Measurements from ENCODE around the gene ADIPOR2.

Gene ADIPOR2

GRCh38 chr12:1737652-1738286 lies 46.9 kb downstream of the ADIPOR2 start:
- no peak for DNase-seq

GRCh38 chr12:1738446-1738845 lies 47.6 kb downstream of the ADIPOR2 start:
- peak; percentile 26 for DNase-seq

GRCh38 chr12:1739368-1739767 lies 48.5 kb downstream of the ADIPOR2 start:
- DNase-seq, result no peak

GRCh38 chr12:1740161-1740948 lies 49.5 kb downstream of the ADIPOR2 start:
- no peak for DNase-seq

- DNase-seq, result no peak
These were observed 50.5 kb downstream of the ADIPOR2 start for GRCh38 chr12:1741154-1741949.

- no peak for DNase-seq
These were observed 54.1 kb downstream of the ADIPOR2 start for GRCh38 chr12:1744932-1745331.

- DNase-seq, result peak; percentile 19
These were observed 56.7 kb downstream of the ADIPOR2 start for GRCh38 chr12:1747609-1748008.

- DNase-seq, result no peak
These were observed 58.1 kb downstream of the ADIPOR2 start for GRCh38 chr12:1749019-1749418.

GRCh38 chr12:1750300-1750699 lies 59.4 kb downstream of the ADIPOR2 start:
- no peak for DNase-seq

- no peak for DNase-seq
These were observed 67.5 kb downstream of the ADIPOR2 start for GRCh38 chr12:1758376-1758775.

GRCh38 chr12:1758887-1759286 lies 68.0 kb downstream of the ADIPOR2 start:
- no peak for DNase-seq

- DNase-seq, result no peak
These were observed 69.9 kb downstream of the ADIPOR2 start for GRCh38 chr12:1760566-1761382.

GRCh38 chr12:1761857-1762256 lies 71.0 kb downstream of the ADIPOR2 start:
- no peak for DNase-seq

GRCh38 chr12:1763153-1763552 lies 72.3 kb downstream of the ADIPOR2 start:
- DNase-seq, result no peak

GRCh38 chr12:1766110-1766509 lies 75.2 kb downstream of the ADIPOR2 start:
- no peak for DNase-seq

- no peak for DNase-seq
These were observed 76.7 kb downstream of the ADIPOR2 start for GRCh38 chr12:1767407-1768090.

GRCh38 chr12:1768615-1769014 lies 77.7 kb downstream of the ADIPOR2 start:
- DNase-seq, result no peak

- DNase-seq, result no peak
These were observed 79.1 kb downstream of the ADIPOR2 start for GRCh38 chr12:1769809-1770494.

GRCh38 chr12:1773937-1774655 lies 83.2 kb downstream of the ADIPOR2 start:
- DNase-seq, result no peak

- DNase-seq, result no peak
These were observed 85.5 kb downstream of the ADIPOR2 start for GRCh38 chr12:1776170-1776921.
